WI38 (cell line): ENCODE results near the gene KRTAP5-1.
"Not testable (repeated sequence)": the region's sequence is repeated elsewhere in the genome, so short reads cannot be mapped to it uniquely, and the experiment has no call there.

Source experiments
- H3K4me3 ChIP-seq: 2 replicates; pipeline ENCODE4 v1.5.1; 2011; ENCODE audit warnings: low read depth, mild to moderate bottlenecking, control low read depth, low read length
- CTCF ChIP-seq: IDR thresholded peaks from 2 replicates; pipeline ENCODE4 v1.5.1; 2012; ENCODE audit warnings: low read depth, mild to moderate bottlenecking, control low read depth, low read length

KRTAP5-1 gene

GRCh38 chr11:1597994-1598380 lies 12.9 kb upstream of the KRTAP5-1 start, which contains the start of gene KRTAP5-2:
Gene KRTAP5-2 (minus strand): TSS chr11:1598294. CDS start chr11:1598250, 44 bp downstream.
- H3K4me3 ChIP-seq: no peak within 1 kb of the TSS
- TF ChIP-seq CTCF: no peak

GRCh38 chr11:1597331-1597993 lies 12.4 kb upstream of the KRTAP5-1 start:
- H3K4me3 ChIP-seq: no peak overlapping the region
- no peak for TF ChIP-seq CTCF

GRCh38 chr11:1596576-1597121 lies 11.6 kb upstream of the KRTAP5-1 start:
- H3K4me3 ChIP-seq: not testable (repeated sequence)

- H3K4me3 ChIP-seq: not testable (repeated sequence)
Measured at GRCh38 chr11:1595994-1596575, 11.0 kb upstream of the KRTAP5-1 start.

- no peak for TF ChIP-seq CTCF
- no peak overlapping the region for H3K4me3 ChIP-seq
Measured at GRCh38 chr11:1592628-1593027, 7.5 kb upstream of the KRTAP5-1 start.

- H3K4me3 ChIP-seq: no peak overlapping the region
- no peak for TF ChIP-seq CTCF
Measured at GRCh38 chr11:1589996-1590395, 4.9 kb upstream of the KRTAP5-1 start.

- not testable (repeated sequence) for H3K4me3 ChIP-seq
Measured at GRCh38 chr11:1589191-1589963, 4.3 kb upstream of the KRTAP5-1 start.

GRCh38 chr11:1586699-1587098 lies 1.6 kb upstream of the KRTAP5-1 start:
- no peak overlapping the region for H3K4me3 ChIP-seq

GRCh38 chr11:1582909-1583308 lies 2.2 kb downstream of the KRTAP5-1 start:
- H3K4me3 ChIP-seq: not testable (repeated sequence)

More at GRCh38 chr11:1586699-1587098, 1.6 kb upstream of the KRTAP5-1 start:
- TF ChIP-seq CTCF: no peak
